IMR-90 (cell line): ENCODE measurements around the gene OSTC.

Experiments used
- BHLHE40 ChIP-seq: fragments of 150-350 bp; IDR thresholded peaks from 2 replicates; pipeline ENCODE4 v1.6.1; 2016; ENCODE audit warnings: mild to moderate bottlenecking, low read depth, low read length
- CHD1 ChIP-seq: IDR thresholded peaks from 2 replicates; pipeline ENCODE4 v1.6.1; 2012; ENCODE audit warnings: low read depth, low read length, improper control_type of control experiment
- MAZ ChIP-seq: IDR thresholded peaks from 2 replicates; pipeline ENCODE4 v1.6.1; 2012; ENCODE audit warnings: low read depth, mild to moderate bottlenecking, low read length, improper control_type of control experiment, moderate library complexity, borderline replicate concordance
- NFE2L2 ChIP-seq: fragments of 150-350 bp; IDR thresholded peaks from 2 replicates; pipeline ENCODE4 v1.6.1; 2016; ENCODE audit warnings: low read depth, mild to moderate bottlenecking, low read length
- POLR2A ChIP-seq: IDR thresholded peaks from 2 replicates; pipeline ENCODE4 v1.6.1; 2012; ENCODE audit warnings: mild to moderate bottlenecking, low read depth, low read length
- RAD21 ChIP-seq: IDR thresholded peaks from 2 replicates; pipeline ENCODE4 v1.6.1; 2012; ENCODE audit warnings: low read length, improper control_type of control experiment
- RCOR1 ChIP-seq: IDR thresholded peaks from 2 replicates; pipeline ENCODE4 v1.6.1; 2012; ENCODE audit warnings: mild to moderate bottlenecking, low read length, improper control_type of control experiment; ENCODE audit not compliant: insufficient replicate concordance
- RFX5 ChIP-seq: IDR thresholded peaks from 2 replicates; pipeline ENCODE4 v1.8.0; 2012; ENCODE audit warnings: low read depth, mild to moderate bottlenecking, low read length, moderate library complexity
- TF ChIP-seq, protein P1 (sequence below): conservative IDR thresholded peaks from 2 replicates; pipeline ENCODE4 v1.5.1; 2012; ENCODE audit warnings: mild to moderate bottlenecking, low read depth, low read length, improper control_type of control experiment
- TF ChIP-seq, protein P2 (sequence below): fragments of 150-350 bp; IDR thresholded peaks from 2 replicates; pipeline ENCODE4 v1.6.1; 2017; ENCODE audit warnings: mild to moderate bottlenecking, antibody characterized with exemption, low read length, low read depth

DNA sequence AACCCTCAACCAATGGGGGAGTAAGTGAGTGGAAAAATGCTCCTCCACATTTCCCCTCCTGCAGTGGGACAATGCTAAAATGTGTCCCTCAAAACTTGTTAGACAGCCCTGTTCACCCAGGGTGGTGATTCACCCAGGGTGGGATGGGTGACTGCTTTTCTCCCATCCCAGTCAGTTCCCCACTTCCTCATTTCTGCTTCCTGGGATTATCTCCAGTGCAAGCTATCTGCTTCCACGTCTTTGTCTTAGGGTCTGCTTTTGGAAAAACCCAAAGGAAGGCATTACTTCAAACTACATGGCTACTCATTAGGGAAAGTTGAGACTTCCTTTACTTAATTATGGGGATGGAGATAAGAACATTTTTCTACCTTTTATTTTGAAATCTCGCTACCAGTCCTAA, 67.0 kb downstream of the OSTC start:
- TF ChIP-seq, protein P1, sequence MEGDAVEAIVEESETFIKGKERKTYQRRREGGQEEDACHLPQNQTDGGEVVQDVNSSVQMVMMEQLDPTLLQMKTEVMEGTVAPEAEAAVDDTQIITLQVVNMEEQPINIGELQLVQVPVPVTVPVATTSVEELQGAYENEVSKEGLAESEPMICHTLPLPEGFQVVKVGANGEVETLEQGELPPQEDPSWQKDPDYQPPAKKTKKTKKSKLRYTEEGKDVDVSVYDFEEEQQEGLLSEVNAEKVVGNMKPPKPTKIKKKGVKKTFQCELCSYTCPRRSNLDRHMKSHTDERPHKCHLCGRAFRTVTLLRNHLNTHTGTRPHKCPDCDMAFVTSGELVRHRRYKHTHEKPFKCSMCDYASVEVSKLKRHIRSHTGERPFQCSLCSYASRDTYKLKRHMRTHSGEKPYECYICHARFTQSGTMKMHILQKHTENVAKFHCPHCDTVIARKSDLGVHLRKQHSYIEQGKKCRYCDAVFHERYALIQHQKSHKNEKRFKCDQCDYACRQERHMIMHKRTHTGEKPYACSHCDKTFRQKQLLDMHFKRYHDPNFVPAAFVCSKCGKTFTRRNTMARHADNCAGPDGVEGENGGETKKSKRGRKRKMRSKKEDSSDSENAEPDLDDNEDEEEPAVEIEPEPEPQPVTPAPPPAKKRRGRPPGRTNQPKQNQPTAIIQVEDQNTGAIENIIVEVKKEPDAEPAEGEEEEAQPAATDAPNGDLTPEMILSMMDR: no peak
- TF ChIP-seq RAD21 (no peak), POLR2A (no peak), NFE2L2 (no peak), RCOR1 (no peak), BHLHE40 (no peak), CHD1 (no peak), RFX5 (no peak), MAZ (no peak)
- TF ChIP-seq, protein P2, sequence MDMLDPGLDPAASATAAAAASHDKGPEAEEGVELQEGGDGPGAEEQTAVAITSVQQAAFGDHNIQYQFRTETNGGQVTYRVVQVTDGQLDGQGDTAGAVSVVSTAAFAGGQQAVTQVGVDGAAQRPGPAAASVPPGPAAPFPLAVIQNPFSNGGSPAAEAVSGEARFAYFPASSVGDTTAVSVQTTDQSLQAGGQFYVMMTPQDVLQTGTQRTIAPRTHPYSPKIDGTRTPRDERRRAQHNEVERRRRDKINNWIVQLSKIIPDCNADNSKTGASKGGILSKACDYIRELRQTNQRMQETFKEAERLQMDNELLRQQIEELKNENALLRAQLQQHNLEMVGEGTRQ: no peak
